Astrocyte (in vitro differentiated cells and primary cell): ENCODE results near the gene ATP6V1E1. TPM values are rescaled to one million over a fixed set of nuclear protein-coding genes. Genes with fewer than 3 reads are reported as not detected.

Experiments
- DNase-seq: peaks from one replicate; pipeline ENCODE4 v3.0.0-alpha.2; 2010; ENCODE audit warnings: low read depth
- FAIRE-seq: peaks from 2 replicates; lab custom pipeline; 2011; peaks lifted over from hg19 to GRCh38; lab: Jason Lieb, UNC
- H2AFZ ChIP-seq: 2 replicates; pipeline ENCODE4 v1.6.0; 2012; ENCODE audit warnings: low read depth, low read length, inconsistent platforms
- H3K27ac ChIP-seq: 2 replicates; pipeline ENCODE4 v1.5.1; 2011; ENCODE audit warnings: low read depth, low read length, inconsistent platforms
- H3K27me3 ChIP-seq: 2 replicates; pipeline ENCODE4 v1.6.0; 2011; ENCODE audit warnings: low read length, inconsistent platforms; ENCODE audit not compliant: insufficient read depth
- H3K36me3 ChIP-seq: 2 replicates; pipeline ENCODE4 v1.5.1; 2011; ENCODE audit warnings: low read length, inconsistent platforms; ENCODE audit not compliant: insufficient read depth
- H3K4me1 ChIP-seq: 2 replicates; pipeline ENCODE4 v1.5.1; 2011; ENCODE audit warnings: low read length, inconsistent platforms; ENCODE audit not compliant: insufficient read depth
- H3K4me2 ChIP-seq: 2 replicates; pipeline ENCODE4 v1.6.0; 2012; ENCODE audit warnings: low read length, inconsistent platforms
- H3K4me3 ChIP-seq: 2 replicates; pipeline ENCODE4 v1.5.1; 2011; ENCODE audit warnings: low read depth, mild to moderate bottlenecking, low read length, inconsistent platforms; ENCODE audit not compliant: insufficient read depth
- H3K79me2 ChIP-seq: 2 replicates; pipeline ENCODE4 v1.6.0; 2012; ENCODE audit warnings: mild to moderate bottlenecking, low read length, inconsistent platforms; ENCODE audit not compliant: insufficient read depth
- H3K9ac ChIP-seq: 2 replicates; pipeline ENCODE4 v1.6.0; 2012; ENCODE audit warnings: mild to moderate bottlenecking, low read length, inconsistent platforms
- H3K9me3 ChIP-seq: 2 replicates; pipeline ENCODE4 v1.5.1; 2012; ENCODE audit warnings: low read depth, mild to moderate bottlenecking, low read length, inconsistent platforms; ENCODE audit not compliant: insufficient read depth
- H4K20me1 ChIP-seq: 2 replicates; pipeline ENCODE4 v1.6.0; 2012; ENCODE audit warnings: low read length, inconsistent platforms; ENCODE audit not compliant: insufficient read depth
- H3K27ac Mint-ChIP-seq: one replicate; pipeline ENCODE4 v1.8.0; 2021; ENCODE audit warnings: mild to moderate bottlenecking, mixed read lengths; ENCODE audit not compliant: unreplicated experiment
- H3K27me3 Mint-ChIP-seq: one replicate; pipeline ENCODE4 v1.8.0; 2021; ENCODE audit warnings: low read depth, mixed read lengths; ENCODE audit not compliant: unreplicated experiment
- H3K36me3 Mint-ChIP-seq: one replicate; pipeline ENCODE4 v1.8.0; 2021; ENCODE audit warnings: low read depth, mixed read lengths; ENCODE audit not compliant: unreplicated experiment
- H3K4me1 Mint-ChIP-seq: one replicate; pipeline ENCODE4 v1.8.0; 2021; ENCODE audit warnings: low read depth, mixed read lengths; ENCODE audit not compliant: unreplicated experiment
- H3K4me3 Mint-ChIP-seq: one replicate; pipeline ENCODE4 v1.8.0; 2021; ENCODE audit warnings: mild to moderate bottlenecking, moderate library complexity, mixed read lengths; ENCODE audit not compliant: unreplicated experiment
- H3K9me3 Mint-ChIP-seq: one replicate; pipeline ENCODE4 v1.8.0; 2021; ENCODE audit warnings: mild to moderate bottlenecking, mixed read lengths; ENCODE audit not compliant: unreplicated experiment
- CTCF ChIP-seq: IDR thresholded peaks from 2 replicates; pipeline ENCODE4 v1.5.1; 2011; ENCODE audit warnings: low read depth, mild to moderate bottlenecking, inconsistent platforms, low read length, moderate library complexity; ENCODE audit not compliant: insufficient read depth
- EZH2 ChIP-seq: IDR thresholded peaks from 2 replicates; pipeline ENCODE4 v1.6.1; 2012; ENCODE audit warnings: mild to moderate bottlenecking, low read length, inconsistent platforms; ENCODE audit not compliant: insufficient read depth
- total RNA-seq: library from RNA; stranded (reverse); gene quantifications from 2 replicates; pipeline ENCODE4 v1.2.1, GENCODE V29; 2021

Gene ATP6V1E1
- total RNA-seq, 1 donor from 2014 or later, result 160 TPM

DNA sequence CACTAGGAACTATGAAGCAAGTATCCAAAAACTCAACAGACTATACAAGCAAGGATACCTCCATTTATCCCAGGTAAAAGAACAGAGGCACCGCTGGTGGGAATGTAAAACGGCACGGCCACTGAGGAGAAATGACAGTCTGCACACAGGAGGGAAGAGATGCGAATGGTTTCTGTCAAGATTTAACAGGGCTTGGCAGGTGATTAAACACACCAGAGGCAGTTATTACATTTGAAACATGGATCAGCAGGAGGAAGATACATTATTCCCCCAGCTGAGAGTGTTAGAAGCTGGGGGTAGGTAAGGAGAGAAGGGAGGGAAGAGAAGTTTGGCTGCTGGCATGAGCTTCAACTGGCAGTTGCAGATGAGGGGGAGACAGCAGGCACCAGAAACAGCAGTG is 30.2 kb downstream of the ATP6V1E1 start:
- Histone ChIP-seq H3K27me3 (no peaks in the 10 kb centered on the region), H3K27ac (no peak overlapping the region), H4K20me1 (peaks cover 24% of the 10 kb centered on the region), H3K9ac (no peak overlapping the region), H3K79me2 (peaks cover 13% of the 10 kb centered on the region), H3K4me2 (no peak overlapping the region), H3K9me3 (no peaks in the 10 kb centered on the region), H3K4me1 (no peaks in the 10 kb centered on the region), H2AFZ (no peak overlapping the region), H3K4me3 (no peak overlapping the region), H3K36me3 (peaks cover 48% of the 10 kb centered on the region)
- Mint-ChIP-seq H3K27me3 (no peaks in the 10 kb centered on the region), H3K9me3 (no peaks in the 10 kb centered on the region), H3K4me3 (no peak overlapping the region), H3K4me1 (peaks cover 3% of the 10 kb centered on the region), H3K27ac (no peak overlapping the region), H3K36me3 (peaks cover 20% of the 10 kb centered on the region)
- FAIRE-seq (no peak), DNase-seq (no peak)
- TF ChIP-seq CTCF (no peak), EZH2 (no peak)

- H3K79me2 ChIP-seq, result peaks cover 4% of the 10 kb centered on the region
- no peak overlapping the region for H3K4me3 Mint-ChIP-seq
- peaks cover 3% of the 10 kb centered on the region for H3K4me1 Mint-ChIP-seq
- H3K9me3 ChIP-seq, result no peaks in the 10 kb centered on the region
- no peak overlapping the region for H3K4me3 ChIP-seq
- no peaks in the 10 kb centered on the region for H3K27me3 Mint-ChIP-seq
- peak overlapping the region; percentile 89 for H3K27ac Mint-ChIP-seq
- TF ChIP-seq EZH2, result no peak
- no peak for TF ChIP-seq CTCF
- H3K9me3 Mint-ChIP-seq, result no peaks in the 10 kb centered on the region
- FAIRE-seq (no peak), DNase-seq (peak; percentile 7)
- H3K27ac ChIP-seq, result no peak overlapping the region
- H3K4me1 ChIP-seq, result no peaks in the 10 kb centered on the region
- H4K20me1 ChIP-seq, result peaks cover 25% of the 10 kb centered on the region
- H2AFZ ChIP-seq, result no peak overlapping the region
- H3K27me3 ChIP-seq, result no peaks in the 10 kb centered on the region
- no peak overlapping the region for H3K9ac ChIP-seq
- H3K4me2 ChIP-seq, result no peak overlapping the region
- H3K36me3 Mint-ChIP-seq, result peaks cover 23% of the 10 kb centered on the region
- H3K36me3 ChIP-seq, result peaks cover 56% of the 10 kb centered on the region
Observed at GRCh38 chr22:17597217-17597616, 31.3 kb downstream of the ATP6V1E1 start.

- FAIRE-seq (no peak), DNase-seq (no peak)
- H3K27ac ChIP-seq, result no peak overlapping the region
- Mint-ChIP-seq H3K4me3 (peak overlapping the region; percentile 29), H3K27ac (no peak overlapping the region), H3K27me3 (no peaks in the 10 kb centered on the region), H3K9me3 (no peaks in the 10 kb centered on the region), H3K4me1 (peaks cover 3% of the 10 kb centered on the region), H3K36me3 (peaks cover 23% of the 10 kb centered on the region)
- H3K27me3 ChIP-seq, result no peaks in the 10 kb centered on the region
- peaks cover 19% of the 10 kb centered on the region for H4K20me1 ChIP-seq
- H3K4me2 ChIP-seq, result no peak overlapping the region
- H3K9me3 ChIP-seq, result no peaks in the 10 kb centered on the region
- H3K4me1 ChIP-seq, result no peaks in the 10 kb centered on the region
- H2AFZ ChIP-seq, result no peak overlapping the region
- H3K9ac ChIP-seq, result no peak overlapping the region
- peaks cover 60% of the 10 kb centered on the region for H3K36me3 ChIP-seq
- no peak overlapping the region for H3K4me3 ChIP-seq
- TF ChIP-seq CTCF (no peak), EZH2 (no peak)
- H3K79me2 ChIP-seq, result no peaks in the 10 kb centered on the region
Observed at GRCh38 chr22:17596226-17596625, 32.3 kb downstream of the ATP6V1E1 start.
